KMS-11 (cell line): ENCODE data around the gene PLXDC2.

Experiments used
- H2AFZ ChIP-seq: fragments of 200-600 bp; sonication (generic); 2 replicates; pipeline ENCODE4 v1.6.1; 2016; ENCODE audit warnings: antibody characterized with exemption, mixed run types, low read depth
- H3K27ac ChIP-seq: fragments of 200-600 bp; sonication (generic); 2 replicates; pipeline ENCODE4 v1.6.1; 2016; ENCODE audit warnings: mild to moderate bottlenecking, mixed run types
- H3K27me3 ChIP-seq: fragments of 200-600 bp; sonication (generic); 2 replicates; pipeline ENCODE4 v1.6.1; 2017; ENCODE audit warnings: mild to moderate bottlenecking, low read depth, mixed run types, moderate library complexity; ENCODE audit not compliant: insufficient read depth
- H3K36me3 ChIP-seq: fragments of 200-600 bp; sonication (generic); 2 replicates; pipeline ENCODE4 v1.6.1; 2017; ENCODE audit warnings: mild to moderate bottlenecking, mixed run types; ENCODE audit not compliant: insufficient read depth
- H3K4me1 ChIP-seq: fragments of 200-600 bp; sonication (generic); 2 replicates; pipeline ENCODE4 v1.6.1; 2016; ENCODE audit warnings: mild to moderate bottlenecking, low read depth, mixed run types; ENCODE audit not compliant: poor library complexity, severe bottlenecking
- H3K4me2 ChIP-seq: fragments of 200-600 bp; sonication (generic); 2 replicates; pipeline ENCODE4 v1.7.0; 2016; ENCODE audit warnings: mild to moderate bottlenecking, mixed run types
- H3K4me3 ChIP-seq: fragments of 200-600 bp; sonication (generic); IDR thresholded peaks from 2 replicates; pipeline ENCODE4 v1.6.1; 2017; ENCODE audit warnings: low read depth, low read length, mixed read lengths; ENCODE audit not compliant: insufficient read depth
- H3K79me2 ChIP-seq: fragments of 200-600 bp; sonication (generic); 2 replicates; pipeline ENCODE4 v1.6.1; 2016; ENCODE audit warnings: low read depth, mixed run types; ENCODE audit not compliant: insufficient read depth
- H3K9ac ChIP-seq: fragments of 200-600 bp; sonication (generic); 2 replicates; pipeline ENCODE4 v1.6.1; 2016; ENCODE audit warnings: mild to moderate bottlenecking, mixed run types
- H4K20me1 ChIP-seq: fragments of 200-600 bp; sonication (generic); 2 replicates; pipeline ENCODE4 v1.6.1; 2016; ENCODE audit warnings: mild to moderate bottlenecking, mixed run types; ENCODE audit not compliant: insufficient read depth
- TF ChIP-seq, protein P1 (sequence below): fragments of 200-600 bp; sonication (generic); conservative IDR thresholded peaks from 2 replicates; pipeline ENCODE4 v1.6.1; 2017; ENCODE audit warnings: low read depth, mild to moderate bottlenecking, antibody characterized with exemption, low read length, moderate library complexity, mixed read lengths

The PLXDC2 gene

DNA sequence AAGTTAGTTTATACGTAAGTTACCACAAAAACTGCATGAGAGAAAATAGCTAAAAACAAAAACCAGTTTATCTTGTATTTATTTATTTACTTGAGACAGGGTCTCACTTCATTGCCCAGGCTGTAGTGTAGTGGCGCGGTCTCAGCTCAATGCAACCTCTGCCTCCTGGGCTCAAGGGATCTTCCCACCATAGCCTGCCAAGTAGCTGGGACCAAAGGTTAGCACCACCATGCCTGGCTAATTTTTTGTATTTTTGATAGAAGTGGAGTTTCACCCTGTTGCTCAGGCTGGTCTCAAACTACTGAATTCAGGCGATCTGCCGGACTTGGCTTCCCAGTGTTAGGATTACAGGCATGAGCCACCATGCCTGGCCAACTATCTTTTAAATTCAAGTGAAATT is 277.4 kb downstream of the PLXDC2 start:
- Histone ChIP-seq H3K27me3 (no peaks in the 10 kb centered on the region), H3K4me3 (no peak overlapping the region), H3K27ac (no peak overlapping the region), H4K20me1 (no peaks in the 10 kb centered on the region), H3K36me3 (no peaks in the 10 kb centered on the region), H3K79me2 (no peaks in the 10 kb centered on the region), H2AFZ (no peak overlapping the region), H3K4me1 (no peaks in the 10 kb centered on the region), H3K4me2 (no peak overlapping the region), H3K9ac (no peak overlapping the region)
- TF ChIP-seq, protein P1, sequence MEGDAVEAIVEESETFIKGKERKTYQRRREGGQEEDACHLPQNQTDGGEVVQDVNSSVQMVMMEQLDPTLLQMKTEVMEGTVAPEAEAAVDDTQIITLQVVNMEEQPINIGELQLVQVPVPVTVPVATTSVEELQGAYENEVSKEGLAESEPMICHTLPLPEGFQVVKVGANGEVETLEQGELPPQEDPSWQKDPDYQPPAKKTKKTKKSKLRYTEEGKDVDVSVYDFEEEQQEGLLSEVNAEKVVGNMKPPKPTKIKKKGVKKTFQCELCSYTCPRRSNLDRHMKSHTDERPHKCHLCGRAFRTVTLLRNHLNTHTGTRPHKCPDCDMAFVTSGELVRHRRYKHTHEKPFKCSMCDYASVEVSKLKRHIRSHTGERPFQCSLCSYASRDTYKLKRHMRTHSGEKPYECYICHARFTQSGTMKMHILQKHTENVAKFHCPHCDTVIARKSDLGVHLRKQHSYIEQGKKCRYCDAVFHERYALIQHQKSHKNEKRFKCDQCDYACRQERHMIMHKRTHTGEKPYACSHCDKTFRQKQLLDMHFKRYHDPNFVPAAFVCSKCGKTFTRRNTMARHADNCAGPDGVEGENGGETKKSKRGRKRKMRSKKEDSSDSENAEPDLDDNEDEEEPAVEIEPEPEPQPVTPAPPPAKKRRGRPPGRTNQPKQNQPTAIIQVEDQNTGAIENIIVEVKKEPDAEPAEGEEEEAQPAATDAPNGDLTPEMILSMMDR: no peak

- Histone ChIP-seq H2AFZ (no peak overlapping the region), H3K27me3 (no peaks in the 10 kb centered on the region), H3K4me1 (no peaks in the 10 kb centered on the region), H3K9ac (no peak overlapping the region), H3K27ac (no peak overlapping the region), H3K36me3 (no peaks in the 10 kb centered on the region), H3K79me2 (no peaks in the 10 kb centered on the region), H4K20me1 (no peaks in the 10 kb centered on the region), H3K4me2 (no peak overlapping the region), H3K4me3 (no peak overlapping the region)
- TF ChIP-seq, protein P1: no peak
Observed at GRCh38 chr10:20094226-20094976, 278.2 kb downstream of the PLXDC2 start.

DNA sequence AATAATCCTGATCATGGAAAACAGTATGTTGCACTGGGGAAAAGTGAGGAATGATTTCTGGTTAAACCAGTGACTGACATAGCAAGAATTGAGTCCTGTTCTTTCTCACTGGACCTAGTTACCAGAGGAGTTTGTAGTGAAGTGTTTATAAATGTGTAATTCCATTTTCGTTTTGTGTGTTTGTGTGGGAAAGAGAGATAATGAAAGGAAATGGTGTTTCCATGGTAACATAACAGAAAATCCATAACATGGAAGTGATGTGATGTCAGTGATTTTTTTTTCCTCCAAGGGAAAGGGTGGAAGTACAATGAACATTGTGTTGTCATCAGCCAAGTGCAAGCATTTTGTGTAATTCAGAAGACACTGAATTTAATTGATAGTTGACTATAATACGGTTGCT is 283.9 kb downstream of the PLXDC2 start:
- Histone ChIP-seq H3K4me2 (no peak overlapping the region), H3K79me2 (no peaks in the 10 kb centered on the region)

GRCh38 chr10:20105236-20105635 is 289.0 kb downstream of the PLXDC2 start:
- no peaks in the 10 kb centered on the region for H3K79me2 ChIP-seq
- TF ChIP-seq, protein P1: no peak
- no peaks in the 10 kb centered on the region for H4K20me1 ChIP-seq
- H3K27ac ChIP-seq: no peak overlapping the region
- no peaks in the 10 kb centered on the region for H3K27me3 ChIP-seq
- no peak overlapping the region for H3K4me3 ChIP-seq
- no peak overlapping the region for H2AFZ ChIP-seq
- no peak overlapping the region for H3K4me2 ChIP-seq
- H3K9ac ChIP-seq: no peak overlapping the region
- no peaks in the 10 kb centered on the region for H3K36me3 ChIP-seq
- H3K4me1 ChIP-seq: no peaks in the 10 kb centered on the region

More for the DNA sequence above, 283.9 kb downstream of the PLXDC2 start:
- H3K4me1 ChIP-seq: no peaks in the 10 kb centered on the region
- no peaks in the 10 kb centered on the region for H4K20me1 ChIP-seq
- no peaks in the 10 kb centered on the region for H3K36me3 ChIP-seq
- no peaks in the 10 kb centered on the region for H3K27me3 ChIP-seq
- TF ChIP-seq, protein P1: no peak
- H3K9ac ChIP-seq: no peak overlapping the region
- H3K4me3 ChIP-seq: no peak overlapping the region
- no peak overlapping the region for H3K27ac ChIP-seq
- no peak overlapping the region for H2AFZ ChIP-seq
